Urothelium cell line (cell line): ENCODE measurements around the gene TSC22D1.

Experiments
- DNase-seq: peaks from one replicate; pipeline ENCODE4 v3.0.0; 2011; ENCODE audit warnings: low spot score, mixed read lengths
- FAIRE-seq: peaks from 2 replicates; lab custom pipeline; 2011; peaks lifted over from hg19 to GRCh38; lab: Jason Lieb, UNC

The TSC22D1 gene

GRCh38 chr13:44455769-44456168 lies 120.4 kb downstream of the TSC22D1 start:
- DNase-seq (no peak), FAIRE-seq (no peak)

- DNase-seq (no peak), FAIRE-seq (no peak)
Measured at GRCh38 chr13:44453881-44454280, 122.2 kb downstream of the TSC22D1 start.

- FAIRE-seq (no peak), DNase-seq (no peak)
Measured at GRCh38 chr13:44453069-44453468, 123.1 kb downstream of the TSC22D1 start.

GRCh38 chr13:44452418-44452817 lies 123.7 kb downstream of the TSC22D1 start:
- no peak for FAIRE-seq
- DNase-seq: no peak

DNA sequence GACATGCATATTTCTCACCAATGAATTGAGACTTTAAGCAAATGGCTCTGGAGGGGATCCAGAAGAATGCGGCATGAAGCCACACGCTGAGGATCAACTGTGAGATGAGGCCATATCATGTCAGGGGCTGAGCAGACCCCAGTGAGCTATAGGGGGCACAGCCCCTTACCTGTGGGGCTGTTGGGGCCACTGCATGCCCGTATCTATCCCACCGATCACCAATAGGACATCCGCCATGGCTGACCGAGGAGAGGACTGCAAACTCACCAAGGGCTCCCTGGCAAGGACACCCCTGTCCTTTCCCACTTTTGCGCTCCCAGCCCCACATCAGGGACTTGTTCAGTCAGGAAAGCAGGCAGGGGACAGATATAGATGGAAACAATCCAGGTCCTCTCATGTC lies 124.5 kb downstream of the TSC22D1 start:
- DNase-seq (no peak), FAIRE-seq (no peak)

GRCh38 chr13:44451126-44451525 lies 125.0 kb downstream of the TSC22D1 start:
- DNase-seq (no peak), FAIRE-seq (no peak)

GRCh38 chr13:44449999-44450821 lies 125.9 kb downstream of the TSC22D1 start:
- DNase-seq (no peak), FAIRE-seq (no peak)

DNA sequence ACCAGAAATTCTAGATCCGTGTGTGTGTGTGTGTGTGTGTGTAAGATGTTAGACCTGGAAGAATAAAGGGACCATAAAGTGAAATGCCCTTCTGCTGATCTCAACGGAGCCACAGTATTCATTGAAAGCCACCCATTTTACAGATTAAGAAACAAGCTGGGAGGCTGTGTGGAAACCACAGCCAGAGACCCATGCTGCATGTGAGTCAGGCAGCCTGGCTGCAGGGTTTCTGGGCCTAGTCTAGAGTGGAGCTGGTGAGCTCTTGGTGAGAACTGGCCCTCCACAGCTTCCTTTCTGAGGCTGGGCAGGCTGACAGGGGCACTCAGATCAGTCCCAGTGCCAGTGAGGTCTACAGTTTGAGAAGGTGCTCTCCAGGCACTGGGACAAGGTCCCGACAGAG lies 127.3 kb downstream of the TSC22D1 start:
- no peak for DNase-seq
- no peak for FAIRE-seq

DNA sequence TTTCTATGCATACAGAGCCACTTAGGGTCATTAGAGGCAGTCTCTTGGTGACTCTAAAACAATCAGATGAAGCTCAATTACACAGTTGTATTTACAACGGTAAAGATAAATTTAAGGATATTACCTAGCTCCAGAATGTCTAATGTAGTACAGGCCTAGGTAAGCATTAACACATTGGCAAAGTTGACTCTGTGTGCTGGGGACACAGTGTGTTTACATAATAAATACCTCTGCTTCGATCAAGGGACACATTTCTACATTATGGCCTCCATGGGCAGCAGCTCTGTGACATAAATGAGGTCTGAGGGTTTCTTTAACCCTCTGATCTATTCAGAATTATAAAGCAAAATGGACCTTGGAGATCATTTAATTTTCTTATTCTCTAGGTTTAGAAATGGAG lies 127.8 kb downstream of the TSC22D1 start:
- FAIRE-seq: no peak
- DNase-seq: no peak

DNA sequence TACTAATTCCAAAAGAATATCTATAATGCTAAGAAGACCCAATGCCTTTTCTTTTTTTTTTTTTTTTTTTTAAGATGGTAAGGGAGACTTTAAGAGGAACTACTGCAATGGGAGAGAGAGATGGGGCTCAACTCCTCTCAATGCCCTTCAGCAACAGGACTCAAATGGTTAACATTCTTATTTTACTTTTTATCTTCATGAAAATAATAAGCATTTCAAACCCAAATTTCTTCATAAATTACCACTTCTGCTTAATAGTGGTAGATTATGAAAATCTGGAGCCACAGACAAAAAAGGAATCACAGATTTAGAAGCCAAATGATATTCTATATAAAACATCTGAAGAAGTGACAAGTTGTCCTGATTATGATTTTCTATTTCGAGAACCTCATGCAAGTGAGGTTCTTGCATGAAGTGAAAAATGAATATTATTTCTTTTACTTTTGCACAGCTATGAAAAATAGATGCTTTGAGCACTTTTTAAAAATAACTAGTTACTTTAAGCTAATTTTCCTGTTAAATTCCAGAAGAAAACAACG lies 128.3 kb downstream of the TSC22D1 start:
- no peak for DNase-seq

GRCh38 chr13:44440046-44440608 lies 136.0 kb downstream of the TSC22D1 start:
- no peak for FAIRE-seq
- no peak for DNase-seq

More for the DNA sequence above, 128.3 kb downstream of the TSC22D1 start:
- FAIRE-seq: no peak

GRCh38 chr13:44439452-44440024 lies 136.6 kb downstream of the TSC22D1 start:
- DNase-seq: no peak
- no peak for FAIRE-seq

DNA sequence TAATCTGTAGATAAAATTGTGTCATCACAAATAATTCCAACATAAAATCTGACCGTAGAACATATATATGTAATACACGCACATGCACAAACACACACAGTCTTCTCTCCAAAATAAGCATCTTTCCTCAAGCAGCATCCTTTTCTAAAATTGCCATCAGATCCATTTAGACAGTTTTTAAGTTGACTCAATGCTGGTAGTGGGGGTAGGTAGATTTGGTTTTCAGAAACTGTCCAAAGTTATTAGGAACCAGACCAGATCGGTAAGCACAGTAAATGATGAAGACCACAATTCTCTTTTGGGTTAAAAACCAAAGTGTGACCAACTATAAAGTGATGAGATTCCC lies 137.9 kb downstream of the TSC22D1 start:
- FAIRE-seq (no peak), DNase-seq (no peak)

GRCh38 chr13:44437356-44438233 lies 138.5 kb downstream of the TSC22D1 start:
- no peak for DNase-seq
- FAIRE-seq: no peak

GRCh38 chr13:44436589-44437337 lies 139.4 kb downstream of the TSC22D1 start:
- FAIRE-seq: no peak
- DNase-seq: peak; percentile 86

- no peak for DNase-seq
- no peak for FAIRE-seq
Measured at GRCh38 chr13:44435919-44436510, 140.1 kb downstream of the TSC22D1 start.

DNA sequence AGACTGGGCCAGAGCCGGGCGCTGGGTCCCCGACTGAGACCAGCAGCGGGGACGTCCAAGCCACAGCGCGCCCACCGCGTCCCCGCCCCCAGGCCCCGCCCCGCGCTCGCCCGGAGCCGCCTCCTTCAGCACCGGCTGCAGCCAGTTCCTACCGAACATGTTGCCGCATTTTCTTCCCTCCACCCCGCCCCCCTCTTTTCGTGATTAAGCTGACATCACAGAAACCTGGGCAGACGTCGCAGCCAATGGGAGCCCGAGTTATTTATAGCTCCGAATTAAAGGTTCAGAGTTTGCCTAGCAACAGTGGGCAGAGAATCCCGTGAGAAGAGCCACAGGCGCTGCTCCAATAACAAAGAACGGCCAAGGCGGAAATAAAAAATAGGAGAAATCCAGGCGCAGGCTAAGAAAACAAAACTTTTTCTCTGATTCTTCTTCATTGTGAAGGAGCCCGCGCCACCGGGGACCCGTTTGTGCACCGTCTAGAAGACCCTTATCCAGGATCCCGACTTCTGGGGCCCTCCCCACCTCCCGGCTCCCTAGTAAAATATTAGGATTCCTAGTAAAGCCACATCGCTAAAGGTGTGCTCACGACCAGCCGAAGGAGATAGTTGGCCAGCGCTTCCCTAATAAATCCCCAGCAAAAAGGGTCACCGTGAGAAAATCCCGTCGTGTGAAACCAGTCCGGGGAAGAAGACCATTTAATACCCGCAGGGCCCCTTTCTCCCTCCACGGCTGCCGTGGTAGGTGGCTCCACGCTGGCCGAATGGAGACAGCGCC lies 140.8 kb downstream of the TSC22D1 start:
- peak; percentile 89 for DNase-seq
- FAIRE-seq: no peak

GRCh38 chr13:44434766-44435141 lies 141.4 kb downstream of the TSC22D1 start:
- no peak for FAIRE-seq

More at GRCh38 chr13:44434766-44435141, 141.4 kb downstream of the TSC22D1 start:
- DNase-seq: no peak
